Large intestine (tissue), 3 donors: ENCODE measurements around the gene HES4. TPM values are rescaled to one million over a fixed set of nuclear protein-coding genes. Genes with fewer than 3 reads are reported as not detected.

Source experiments
- DNase-seq, 2 donors: peaks; one replicate each; pipeline versions ENCODE4 v3.0.0 to v3.0.0-alpha.2; 2013
- H3K27ac ChIP-seq: one replicate; pipeline ENCODE4 v1.5.1; 2013; ENCODE audit warnings: low read length
- H3K27me3 ChIP-seq: 2 replicates; pipeline ENCODE4 v1.6.1; 2013; ENCODE audit warnings: low read length; ENCODE audit not compliant: control insufficient read depth, insufficient read depth
- H3K36me3 ChIP-seq: 2 replicates; pipeline ENCODE4 v1.6.1; 2013; ENCODE audit warnings: low read length; ENCODE audit not compliant: control insufficient read depth, insufficient read depth
- H3K4me1 ChIP-seq: one replicate; pipeline ENCODE4 v1.6.1; 2013; ENCODE audit warnings: low read length; ENCODE audit not compliant: control insufficient read depth, insufficient read depth
- H3K4me3 ChIP-seq: one replicate; pipeline ENCODE4 v1.5.1; 2013; ENCODE audit warnings: low read length
- H3K9me3 ChIP-seq: one replicate; pipeline ENCODE4 v1.6.1; 2013; ENCODE audit warnings: mild to moderate bottlenecking, low read depth, low read length, moderate library complexity; ENCODE audit not compliant: control insufficient read depth
- WGBS: methylation state at CpG from one replicate; pipeline ENCODE4 v1.1.5; 2013; ENCODE audit warnings: low lambda C conversion rate; ENCODE audit not compliant: insufficient coverage; 5-methylcytosine and 5-hydroxymethylcytosine counted together
- polyA plus RNA-seq: library from polyadenylated mRNA; unstranded; fragments of 120-200 nt; gene quantifications from one replicate; pipeline ENCODE4 v1.2.1, GENCODE V29; 2013

HES4 gene
- polyA plus RNA-seq, 1 donor, result 10.7 TPM

GRCh38 chr1:1024771-1025699, 25.1 kb upstream of the HES4 start:
- WGBS, result no CpG with 5 or more reads among the region's 31 CpGs
- Histone ChIP-seq H3K4me3 (no peak overlapping the region), H3K9me3 (no peaks in the 10 kb centered on the region), H3K36me3 (peaks cover 42% of the 10 kb centered on the region), H3K27me3 (no peaks in the 10 kb centered on the region), H3K4me1 (peaks cover 43% of the 10 kb centered on the region), H3K27ac (no peak overlapping the region)
- peak; percentile 66 for DNase-seq

- peaks cover 43% of the 10 kb centered on the region for H3K4me1 ChIP-seq
- no peak overlapping the region for H3K4me3 ChIP-seq
- peaks cover 42% of the 10 kb centered on the region for H3K36me3 ChIP-seq
- no CpG with 5 or more reads among the region's 9 CpGs for WGBS
- no peaks in the 10 kb centered on the region for H3K9me3 ChIP-seq
- DNase-seq, result no peak
- H3K27ac ChIP-seq, result no peak overlapping the region
- H3K27me3 ChIP-seq, result no peaks in the 10 kb centered on the region
These were observed 24.4 kb upstream of the HES4 start for GRCh38 chr1:1024149-1024770.

GRCh38 chr1:1023700-1024099, 23.8 kb upstream of the HES4 start:
- Histone ChIP-seq H3K27ac (no peak overlapping the region), H3K9me3 (no peaks in the 10 kb centered on the region), H3K4me3 (no peak overlapping the region), H3K4me1 (peaks cover 48% of the 10 kb centered on the region), H3K36me3 (peaks cover 42% of the 10 kb centered on the region), H3K27me3 (no peaks in the 10 kb centered on the region)
- no peak for DNase-seq
- no CpG with 5 or more reads among the region's 13 CpGs for WGBS

- H3K27me3 ChIP-seq, result no peaks in the 10 kb centered on the region
- peaks cover 49% of the 10 kb centered on the region for H3K4me1 ChIP-seq
- no peak for DNase-seq
These were observed 22.6 kb upstream of the HES4 start for GRCh38 chr1:1022302-1023009.

GRCh38 chr1:1021920-1022259, 22.0 kb upstream of the HES4 start:
- no peak for DNase-seq
- H3K27me3 ChIP-seq, result no peaks in the 10 kb centered on the region
- peaks cover 3% of the 10 kb centered on the region for H3K9me3 ChIP-seq
- no peak overlapping the region for H3K27ac ChIP-seq
- peaks cover 31% of the 10 kb centered on the region for H3K36me3 ChIP-seq
- peaks cover 49% of the 10 kb centered on the region for H3K4me1 ChIP-seq
- no CpG with 5 or more reads among the region's 10 CpGs for WGBS
- H3K4me3 ChIP-seq, result no peak overlapping the region

More at GRCh38 chr1:1022302-1023009, 22.6 kb upstream of the HES4 start:
- H3K36me3 ChIP-seq, result peaks cover 37% of the 10 kb centered on the region
- WGBS, result no CpG with 5 or more reads among the region's 27 CpGs
- no peak overlapping the region for H3K4me3 ChIP-seq
- H3K9me3 ChIP-seq, result peaks cover 3% of the 10 kb centered on the region
- H3K27ac ChIP-seq, result no peak overlapping the region

GRCh38 chr1:1021010-1021919, 21.4 kb upstream of the HES4 start:
- no peaks in the 10 kb centered on the region for H3K27me3 ChIP-seq
- peaks cover 26% of the 10 kb centered on the region for H3K36me3 ChIP-seq
- WGBS, result no CpG with 5 or more reads among the region's 33 CpGs
- peaks cover 49% of the 10 kb centered on the region for H3K4me1 ChIP-seq
- peak overlapping the region; percentile 62 for H3K4me3 ChIP-seq
- H3K27ac ChIP-seq, result peak overlapping the region; percentile 24
- peak; percentile 73 to 79 for DNase-seq
- peaks cover 3% of the 10 kb centered on the region for H3K9me3 ChIP-seq

GRCh38 chr1:1020415-1021009, 20.6 kb upstream of the HES4 start:
- Histone ChIP-seq H3K4me1 (peaks cover 49% of the 10 kb centered on the region), H3K9me3 (peaks cover 3% of the 10 kb centered on the region), H3K27me3 (no peaks in the 10 kb centered on the region), H3K4me3 (peak overlapping the region; percentile 62), H3K36me3 (peaks cover 23% of the 10 kb centered on the region), H3K27ac (peak overlapping the region; percentile 48)
- peak in 1 of 2 donors; percentile 53 for DNase-seq
- no CpG with 5 or more reads among the region's 59 CpGs for WGBS

- H3K9me3 ChIP-seq, result peaks cover 3% of the 10 kb centered on the region
- peaks cover 23% of the 10 kb centered on the region for H3K36me3 ChIP-seq
- peaks cover 46% of the 10 kb centered on the region for H3K4me1 ChIP-seq
- H3K27ac ChIP-seq, result peak within 1 kb of the TSS; percentile 75
- peak within 1 kb of the TSS; percentile 62 for H3K4me3 ChIP-seq
- peak in 1 of 2 donors; percentile 66 for DNase-seq
- H3K27me3 ChIP-seq, result no peaks in the 10 kb centered on the region
- no CpG with 5 or more reads among the region's 58 CpGs for WGBS
These were observed 20.1 kb upstream of the HES4 start, which contains the start of gene AGRN for GRCh38 chr1:1020000-1020404. TSS of gene AGRN (plus strand) at chr1:1020120. CDS start at chr1:1020173, 53 bp downstream.

GRCh38 chr1:1019122-1019999, 19.5 kb upstream of the HES4 start:
- Histone ChIP-seq H3K4me3 (peak overlapping the region; percentile 24), H3K9me3 (peaks cover 4% of the 10 kb centered on the region), H3K27ac (peak overlapping the region; percentile 75), H3K36me3 (peaks cover 20% of the 10 kb centered on the region), H3K4me1 (peaks cover 40% of the 10 kb centered on the region), H3K27me3 (no peaks in the 10 kb centered on the region)
- WGBS, result no CpG with 5 or more reads among the region's 91 CpGs
- DNase-seq, result peak; percentile 91 to 95
